ENCODE measurements around the gene CBX2. TPM values are rescaled to one million over a fixed set of nuclear protein-coding genes. Genes with fewer than 3 reads are reported as not detected.

Gene CBX2
- total RNA-seq, 2 donors from 2014 or later = 1.6 to 2.0 TPM

DNA sequence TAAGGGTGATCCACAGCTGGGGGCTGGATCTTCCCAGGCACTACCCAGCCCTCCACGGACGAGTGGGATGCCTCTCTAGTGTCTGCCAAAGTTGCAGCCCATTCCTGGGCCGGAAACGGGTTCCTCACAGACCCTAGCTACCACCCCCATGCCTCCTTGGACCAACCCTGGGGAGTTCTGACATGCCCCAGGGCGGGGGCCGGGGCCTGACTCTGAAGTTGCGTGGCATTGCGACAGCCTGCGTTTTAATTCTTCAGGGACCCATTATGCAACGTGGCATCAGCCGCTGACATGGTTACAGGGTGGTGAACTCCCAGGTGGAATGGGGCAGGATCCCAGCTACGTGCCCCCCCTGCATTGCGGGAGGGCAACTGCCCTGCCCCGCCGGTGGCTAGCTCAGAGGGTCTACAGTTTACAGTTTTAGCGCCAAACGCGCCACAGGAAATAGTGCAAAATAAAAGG is 58.6 kb downstream of the CBX2 start:
- Histone ChIP-seq H3K27ac (peak overlapping the region; percentile 59 to 98 (median 96)), H3K4me3 (no peak overlapping the region), H3K27me3 (peaks cover 0 to 16% of the 10 kb centered on the region in 2 donors), H3K4me1 (peaks cover 78% of the 10 kb centered on the region), H3K36me3 (replicated peaks in 1 of 2; ENCODE audit: insufficient read depth in 1 of 2, low read depth in 2 of 2) (peaks cover 0 to 1% of the 10 kb centered on the region in 2 donors), H3K9me3 (no peaks in the 10 kb centered on the region)
- peak in 3 of 4 donors; percentile 38 to 50 (median 38) for DNase-seq
- 27 to 60% methylated on average over 2 to 18 of the region's 18 CpGs for WGBS, 2 donors
- intact Hi-C loops (cut with DNase I) = no loop called here
- ATAC-seq = no peak
- TF ChIP-seq, protein P1, sequence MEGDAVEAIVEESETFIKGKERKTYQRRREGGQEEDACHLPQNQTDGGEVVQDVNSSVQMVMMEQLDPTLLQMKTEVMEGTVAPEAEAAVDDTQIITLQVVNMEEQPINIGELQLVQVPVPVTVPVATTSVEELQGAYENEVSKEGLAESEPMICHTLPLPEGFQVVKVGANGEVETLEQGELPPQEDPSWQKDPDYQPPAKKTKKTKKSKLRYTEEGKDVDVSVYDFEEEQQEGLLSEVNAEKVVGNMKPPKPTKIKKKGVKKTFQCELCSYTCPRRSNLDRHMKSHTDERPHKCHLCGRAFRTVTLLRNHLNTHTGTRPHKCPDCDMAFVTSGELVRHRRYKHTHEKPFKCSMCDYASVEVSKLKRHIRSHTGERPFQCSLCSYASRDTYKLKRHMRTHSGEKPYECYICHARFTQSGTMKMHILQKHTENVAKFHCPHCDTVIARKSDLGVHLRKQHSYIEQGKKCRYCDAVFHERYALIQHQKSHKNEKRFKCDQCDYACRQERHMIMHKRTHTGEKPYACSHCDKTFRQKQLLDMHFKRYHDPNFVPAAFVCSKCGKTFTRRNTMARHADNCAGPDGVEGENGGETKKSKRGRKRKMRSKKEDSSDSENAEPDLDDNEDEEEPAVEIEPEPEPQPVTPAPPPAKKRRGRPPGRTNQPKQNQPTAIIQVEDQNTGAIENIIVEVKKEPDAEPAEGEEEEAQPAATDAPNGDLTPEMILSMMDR (IDR thresholded peaks at IDR 0.05) = no peak
- no peak for TF ChIP-seq POLR2A (IDR thresholded peaks at IDR 0.05)

DNA sequence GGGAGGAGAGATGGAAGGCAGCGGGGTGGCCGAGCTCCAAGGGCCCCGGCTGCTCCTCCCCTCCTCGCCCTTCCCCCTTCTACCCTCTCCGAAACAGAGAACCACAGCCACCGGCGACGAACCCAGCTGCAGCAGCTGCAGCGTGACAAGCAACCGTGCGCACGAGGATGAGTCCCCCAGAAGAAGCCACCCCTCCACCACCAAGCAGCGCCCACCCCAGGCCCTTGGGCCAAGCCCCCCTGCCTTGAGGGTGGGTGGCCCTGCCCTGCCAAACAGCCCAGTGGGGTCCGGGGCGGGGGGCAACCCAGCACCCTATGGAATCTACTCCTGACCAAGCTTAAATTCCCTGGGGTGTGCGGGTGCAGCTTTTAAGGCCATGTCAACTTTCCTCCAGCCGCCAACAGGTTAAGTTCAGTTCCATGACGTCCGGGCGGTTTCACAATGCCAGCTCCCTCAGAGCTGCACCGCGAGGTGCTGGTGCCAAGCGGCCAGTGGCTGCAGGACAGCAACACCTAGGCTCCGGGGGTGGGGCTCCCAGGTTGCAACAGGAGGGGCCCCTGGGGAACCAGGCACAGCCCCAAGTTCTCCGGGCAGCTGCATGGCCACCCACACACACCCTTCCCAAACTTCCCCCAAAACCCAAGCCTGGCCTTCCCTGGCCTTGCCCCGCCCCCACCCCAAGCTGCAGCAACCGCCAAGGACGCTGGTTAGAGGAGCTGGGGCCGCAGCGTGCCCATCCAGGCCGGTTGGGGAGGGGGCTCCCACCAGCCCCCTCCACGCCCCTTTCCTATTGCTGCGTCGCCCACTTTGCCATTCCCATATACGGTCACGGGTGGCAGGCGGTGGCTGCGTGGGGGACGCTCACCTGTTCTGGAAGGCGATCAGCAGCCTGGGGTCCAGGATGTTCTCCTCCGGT is 59.3 kb downstream of the CBX2 start:
- ATAC-seq = peak; percentile 59
- intact Hi-C loops (cut with DNase I) = no loop called here
- Histone ChIP-seq H3K36me3 (replicated peaks in 1 of 2; ENCODE audit: insufficient read depth in 1 of 2, low read depth in 2 of 2) (peaks cover 0 to 1% of the 10 kb centered on the region in 2 donors), H3K27me3 (peaks cover 0 to 23% of the 10 kb centered on the region in 2 donors), H3K4me1 (peaks cover 78% of the 10 kb centered on the region), H3K4me3 (peak overlapping the region; percentile 8 to 93), H3K9me3 (no peaks in the 10 kb centered on the region), H3K27ac (peak overlapping the region; percentile 59 to 98 (median 96))
- 6 to 14% methylated on average over 18 to 40 of the region's 41 CpGs for WGBS, 2 donors
- TF ChIP-seq POLR2A (IDR thresholded peaks at IDR 0.05) = peak; percentile 35 to 65 (median 59)
- TF ChIP-seq, protein P1 (IDR thresholded peaks at IDR 0.05) = peak in 6 of 7 experiments; percentile 20 to 64 (median 52)
- DNase-seq = peak; percentile 92 to 96 (median 96)

Other genes starting within 250 kb of the CBX2 start
- gene RBFOX3, start 167.1 kb upstream of the CBX2 start, total RNA-seq = under 1 TPM in 1 of 2 donors, not detected in 1; 0.26 TPM
- not detected for gene ENPP7, start 47.2 kb upstream of the CBX2 start, total RNA-seq
- 1 to 10 TPM; 1.6 to 1.8 TPM for gene CBX8, start 18.9 kb downstream of the CBX2 start, total RNA-seq
- 10 to 100 TPM; 15.6 to 17.8 TPM for gene CBX4, start 61.3 kb downstream of the CBX2 start, total RNA-seq